ENCODE measurements around the gene PRX.

Gene PRX

DNA sequence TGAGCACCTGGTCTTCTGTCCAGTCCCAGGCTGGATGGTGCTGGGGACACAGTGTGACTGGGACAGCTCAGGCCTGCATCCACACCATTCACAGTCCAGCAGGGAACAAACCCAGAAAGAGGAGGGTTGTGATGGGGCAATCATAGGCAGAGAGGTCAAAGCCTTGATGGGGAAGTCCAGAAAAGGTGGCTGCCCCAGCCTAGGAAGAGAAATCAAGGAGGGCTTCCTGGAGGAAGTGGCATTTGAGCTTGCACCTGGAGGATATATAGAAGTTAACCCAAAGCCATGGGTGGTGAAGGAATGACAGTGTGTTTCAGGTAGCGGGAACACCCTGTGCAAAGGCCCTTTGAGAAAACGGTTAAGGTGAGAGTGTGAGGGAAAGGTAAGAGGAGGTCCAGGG lies 2.6 kb upstream of the PRX start:
- no peaks in the 10 kb centered on the region for H3K9me3 ChIP-seq (ENCODE audit: insufficient read depth, low read length, severe bottlenecking)
- no peak for ATAC-seq (ENCODE audit: insufficient read depth, low read depth)
- H2AFZ ChIP-seq (ENCODE audit: low read depth, low read length), result no peak overlapping the region
- no peak overlapping the region for H3K4me2 ChIP-seq (ENCODE audit: insufficient read depth, low read length)
- H3K27me3 ChIP-seq (ENCODE audit: insufficient read depth, low read length, poor library complexity), result no peaks in the 10 kb centered on the region
- no peak for DNase-seq
- peaks cover 5% of the 10 kb centered on the region; the same call in 1 of the 2 replicates for H3K4me1 ChIP-seq (ENCODE audit: insufficient read depth, low read length)
- H3K79me2 ChIP-seq (ENCODE audit: insufficient read depth, low read length), result no peaks in the 10 kb centered on the region
- no peaks in the 10 kb centered on the region for H4K20me1 ChIP-seq (ENCODE audit: insufficient read depth, low read length)
- H3K36me3 ChIP-seq (ENCODE audit: insufficient read depth, low read length), result no peaks in the 10 kb centered on the region
- no peak overlapping the region for H3K4me3 ChIP-seq (ENCODE audit: low read depth in 1 of 2, low read length in 2 of 2)
- H3K9ac ChIP-seq (ENCODE audit: low read depth, low read length), result no peak overlapping the region
- TF ChIP-seq, protein P1, sequence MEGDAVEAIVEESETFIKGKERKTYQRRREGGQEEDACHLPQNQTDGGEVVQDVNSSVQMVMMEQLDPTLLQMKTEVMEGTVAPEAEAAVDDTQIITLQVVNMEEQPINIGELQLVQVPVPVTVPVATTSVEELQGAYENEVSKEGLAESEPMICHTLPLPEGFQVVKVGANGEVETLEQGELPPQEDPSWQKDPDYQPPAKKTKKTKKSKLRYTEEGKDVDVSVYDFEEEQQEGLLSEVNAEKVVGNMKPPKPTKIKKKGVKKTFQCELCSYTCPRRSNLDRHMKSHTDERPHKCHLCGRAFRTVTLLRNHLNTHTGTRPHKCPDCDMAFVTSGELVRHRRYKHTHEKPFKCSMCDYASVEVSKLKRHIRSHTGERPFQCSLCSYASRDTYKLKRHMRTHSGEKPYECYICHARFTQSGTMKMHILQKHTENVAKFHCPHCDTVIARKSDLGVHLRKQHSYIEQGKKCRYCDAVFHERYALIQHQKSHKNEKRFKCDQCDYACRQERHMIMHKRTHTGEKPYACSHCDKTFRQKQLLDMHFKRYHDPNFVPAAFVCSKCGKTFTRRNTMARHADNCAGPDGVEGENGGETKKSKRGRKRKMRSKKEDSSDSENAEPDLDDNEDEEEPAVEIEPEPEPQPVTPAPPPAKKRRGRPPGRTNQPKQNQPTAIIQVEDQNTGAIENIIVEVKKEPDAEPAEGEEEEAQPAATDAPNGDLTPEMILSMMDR (IDR thresholded peaks at IDR 0.05; ENCODE audit: borderline replicate concordance, extremely low read depth, low read length, poor library complexity, severe bottlenecking), result no peak
- TF ChIP-seq EZH2 (IDR thresholded peaks at IDR 0.05; ENCODE audit: borderline replicate concordance, low read depth, low read length, severe bottlenecking), result no peak
- H3K27ac ChIP-seq (ENCODE audit: low read length), result no peak overlapping the region

DNA sequence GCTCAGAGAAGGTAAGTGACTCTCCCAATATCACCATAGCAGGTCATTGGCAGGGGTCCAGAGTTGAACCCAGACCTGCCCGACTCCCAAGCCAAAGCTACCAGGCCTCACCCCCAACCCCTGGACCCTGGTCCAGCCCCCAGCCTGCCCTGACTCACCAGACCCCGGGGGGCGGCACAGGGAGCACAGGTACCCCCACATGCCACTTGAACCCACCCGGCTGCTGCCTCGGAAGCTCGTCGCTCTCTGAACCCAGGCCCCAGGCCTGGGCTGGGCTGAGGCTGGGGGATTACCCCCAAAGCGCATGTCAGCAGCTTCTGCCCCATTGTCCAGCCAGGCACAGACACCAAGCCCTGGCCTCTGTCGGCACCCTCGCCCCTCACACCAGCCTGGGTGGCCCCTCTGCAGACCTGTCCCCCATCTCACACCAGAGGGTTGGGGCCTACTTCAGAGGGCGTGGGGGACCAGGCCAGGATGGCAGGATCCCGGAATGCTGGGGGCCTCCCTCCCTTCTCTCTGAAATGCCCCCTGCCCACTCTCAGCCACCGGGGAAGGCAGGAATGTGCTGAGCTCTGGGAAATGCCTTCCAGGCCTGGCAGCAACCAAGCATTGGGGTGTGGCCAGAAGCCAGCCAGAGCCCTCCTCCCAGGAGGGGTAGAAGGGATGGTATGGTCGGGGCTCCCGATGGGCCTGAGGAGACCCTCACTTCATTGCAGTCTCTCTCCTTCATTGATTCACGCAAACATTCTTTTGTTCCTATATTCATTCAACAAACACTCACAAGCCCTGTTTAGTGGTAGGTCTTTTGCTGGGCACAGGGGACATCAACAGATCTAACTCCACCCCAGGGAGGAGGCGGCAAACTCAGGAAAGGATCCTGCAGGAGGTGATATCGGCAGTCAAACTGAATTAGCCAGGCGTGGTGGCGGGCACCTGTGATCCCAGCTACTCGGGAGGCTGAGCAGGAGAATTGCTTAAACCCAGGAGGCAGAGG lies 1.7 kb upstream of the PRX start:
- Histone ChIP-seq H3K4me2 (ENCODE audit: insufficient read depth, low read length) (no peak overlapping the region), H3K9me3 (ENCODE audit: insufficient read depth, low read length, severe bottlenecking) (no peaks in the 10 kb centered on the region), H3K9ac (ENCODE audit: low read depth, low read length) (no peak overlapping the region), H3K79me2 (ENCODE audit: insufficient read depth, low read length) (no peaks in the 10 kb centered on the region), H3K4me1 (ENCODE audit: insufficient read depth, low read length) (no peaks in the 10 kb centered on the region), H3K36me3 (ENCODE audit: insufficient read depth, low read length) (no peaks in the 10 kb centered on the region), H2AFZ (ENCODE audit: low read depth, low read length) (no peak overlapping the region), H4K20me1 (ENCODE audit: insufficient read depth, low read length) (no peaks in the 10 kb centered on the region), H3K27me3 (ENCODE audit: insufficient read depth, low read length, poor library complexity) (no peaks in the 10 kb centered on the region), H3K27ac (ENCODE audit: low read length) (no peak overlapping the region), H3K4me3 (ENCODE audit: low read depth in 1 of 2, low read length in 2 of 2) (no peak overlapping the region)
- DNase-seq (no peak), ATAC-seq (ENCODE audit: insufficient read depth, low read depth) (no peak)
- TF ChIP-seq, protein P1 (IDR thresholded peaks at IDR 0.05; ENCODE audit: borderline replicate concordance, extremely low read depth, low read length, poor library complexity, severe bottlenecking), result no peak
- TF ChIP-seq EZH2 (IDR thresholded peaks at IDR 0.05; ENCODE audit: borderline replicate concordance, low read depth, low read length, severe bottlenecking), result no peak

DNA sequence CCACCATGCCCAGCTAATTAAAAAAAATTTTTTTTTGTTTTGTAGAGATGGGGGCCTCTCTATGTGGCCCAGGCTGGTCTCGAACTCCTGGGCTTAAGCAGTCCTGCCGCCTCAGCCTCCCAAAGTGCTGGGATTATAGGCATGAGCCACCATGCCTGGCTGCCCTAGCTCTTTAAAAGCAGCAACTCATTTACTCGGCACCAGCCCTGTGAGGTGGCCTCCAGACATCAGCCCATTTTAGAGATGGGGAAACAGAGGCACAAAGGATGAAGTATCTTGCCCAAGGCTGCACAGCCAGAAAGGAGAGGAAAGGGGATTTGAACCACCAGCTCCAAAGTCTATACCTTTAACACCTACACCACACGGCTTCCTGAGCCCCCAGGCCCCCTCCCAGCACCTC lies 312 bp downstream of the PRX start:
- TF ChIP-seq, protein P1 (IDR thresholded peaks at IDR 0.05; ENCODE audit: borderline replicate concordance, extremely low read depth, low read length, poor library complexity, severe bottlenecking), result no peak
- TF ChIP-seq EZH2 (IDR thresholded peaks at IDR 0.05; ENCODE audit: borderline replicate concordance, low read depth, low read length, severe bottlenecking), result no peak
- Histone ChIP-seq H3K4me2 (ENCODE audit: insufficient read depth, low read length) (no peak overlapping the region), H3K4me3 (ENCODE audit: low read depth in 1 of 2, low read length in 2 of 2) (no peak overlapping the region), H3K27ac (ENCODE audit: low read length) (no peak overlapping the region), H4K20me1 (ENCODE audit: insufficient read depth, low read length) (no peaks in the 10 kb centered on the region), H3K9me3 (ENCODE audit: insufficient read depth, low read length, severe bottlenecking) (no peaks in the 10 kb centered on the region), H3K27me3 (ENCODE audit: insufficient read depth, low read length, poor library complexity) (no peaks in the 10 kb centered on the region), H3K36me3 (ENCODE audit: insufficient read depth, low read length) (no peaks in the 10 kb centered on the region), H3K9ac (ENCODE audit: low read depth, low read length) (no peak overlapping the region), H3K79me2 (ENCODE audit: insufficient read depth, low read length) (no peaks in the 10 kb centered on the region), H2AFZ (ENCODE audit: low read depth, low read length) (no peak overlapping the region), H3K4me1 (ENCODE audit: insufficient read depth, low read length) (no peaks in the 10 kb centered on the region)
- DNase-seq (no peak), ATAC-seq (ENCODE audit: insufficient read depth, low read depth) (no peak)
